ENCODE data around the gene LIX1. TPM values are rescaled to one million over a fixed set of nuclear protein-coding genes. Genes with fewer than 3 reads are reported as not detected.
"Not testable (repeated sequence)": the region's sequence is repeated elsewhere in the genome, so short reads cannot be mapped to it uniquely, and the experiment has no call there.

LIX1 gene
- total RNA-seq, 2 donors from 2014 or later, result 0.61 TPM; not detected in 1

- H3K4me3 ChIP-seq, result peak overlapping the region; percentile 61
- intact Hi-C loops (cut with DNase I), result no loop called here
- H3K27me3 ChIP-seq, result no peaks in the 10 kb centered on the region
- no peak for TF ChIP-seq CTCF (IDR thresholded peaks at IDR 0.05)
- no peak for DNase-seq
- peak overlapping the region; percentile 83 for H3K27ac ChIP-seq
- H3K9ac ChIP-seq (ENCODE audit: low read depth in 2 of 2, low read length in 2 of 2), result peak overlapping the region; percentile 86 to 96
- H3K9me3 ChIP-seq, result no peaks in the 10 kb centered on the region
- H3K36me3 ChIP-seq, result peaks cover 3% of the 10 kb centered on the region
- H3K4me1 ChIP-seq, result peaks cover 11% of the 10 kb centered on the region
Measured at GRCh38 chr5:97182571-97183099, 40.2 kb upstream of the LIX1 start.

- peaks cover 10% of the 10 kb centered on the region for H3K36me3 ChIP-seq
- no peak overlapping the region for H3K27ac ChIP-seq
- H3K9me3 ChIP-seq, result no peaks in the 10 kb centered on the region
- peaks cover 11% of the 10 kb centered on the region for H3K4me1 ChIP-seq
- peak overlapping the region; percentile 61 for H3K4me3 ChIP-seq
- peak overlapping the region; percentile 33 to 96 for H3K9ac ChIP-seq (ENCODE audit: low read depth in 2 of 2, low read length in 2 of 2)
- intact Hi-C loops (cut with DNase I), result no loop called here
- DNase-seq, result no peak
- no peak for TF ChIP-seq CTCF (IDR thresholded peaks at IDR 0.05)
- H3K27me3 ChIP-seq, result no peaks in the 10 kb centered on the region
Measured at GRCh38 chr5:97181856-97182545, 39.6 kb upstream of the LIX1 start.

- intact Hi-C loops (cut with DNase I); H3K27ac ChIP-seq; H3K9ac ChIP-seq (ENCODE audit: low read depth in 2 of 2, low read length in 2 of 2); DNase-seq; H3K27me3 ChIP-seq; H3K9me3 ChIP-seq; H3K4me3 ChIP-seq: not testable (repeated sequence)
- peaks cover 11% of the 10 kb centered on the region for H3K4me1 ChIP-seq
- peaks cover 10% of the 10 kb centered on the region for H3K36me3 ChIP-seq
Measured at GRCh38 chr5:97179457-97179856, 37.0 kb upstream of the LIX1 start.

GRCh38 chr5:97172227-97172626 lies 29.8 kb upstream of the LIX1 start:
- Histone ChIP-seq H3K9me3 (no peaks in the 10 kb centered on the region), H3K27me3 (no peaks in the 10 kb centered on the region), H3K27ac (no peak overlapping the region), H3K9ac (ENCODE audit: low read depth in 2 of 2, low read length in 2 of 2) (no peak overlapping the region), H3K4me1 (no peaks in the 10 kb centered on the region), H3K4me3 (no peak overlapping the region), H3K36me3 (peaks cover 11% of the 10 kb centered on the region)
- intact Hi-C loops (cut with DNase I), result no loop called here
- no peak for DNase-seq
- TF ChIP-seq CTCF (IDR thresholded peaks at IDR 0.05), result no peak

- no peak for DNase-seq
- H3K9me3 ChIP-seq, result no peaks in the 10 kb centered on the region
- H3K4me1 ChIP-seq, result no peaks in the 10 kb centered on the region
Measured at GRCh38 chr5:97171703-97172102, 29.3 kb upstream of the LIX1 start.

More at GRCh38 chr5:97171703-97172102, 29.3 kb upstream of the LIX1 start:
- intact Hi-C loops (cut with DNase I), result no loop called here
- Histone ChIP-seq H3K4me3 (no peak overlapping the region), H3K36me3 (peaks cover 8% of the 10 kb centered on the region), H3K9ac (ENCODE audit: low read depth in 2 of 2, low read length in 2 of 2) (no peak overlapping the region), H3K27ac (no peak overlapping the region), H3K27me3 (no peaks in the 10 kb centered on the region)
- no peak for TF ChIP-seq CTCF (IDR thresholded peaks at IDR 0.05)

Data from colonic mucosa (tissue), 4 donors.